MM.1S (cell line): ENCODE results near the gene C16orf89.
"Not testable (repeated sequence)": the region's sequence is repeated elsewhere in the genome, so short reads cannot be mapped to it uniquely, and the experiment has no call there.

Source experiments
- DNase-seq: peaks from one replicate; pipeline ENCODE4 v3.0.0-alpha.2; 2015
- H2AFZ ChIP-seq: fragments of 300-600 bp; sonication (generic); 2 replicates; pipeline ENCODE4 v1.6.0; 2016; ENCODE audit warnings: antibody characterized with exemption, low read length
- H3F3A ChIP-seq: fragments of 300-600 bp; sonication (generic); 2 replicates; pipeline ENCODE4 v1.6.1; 2016; ENCODE audit warnings: mild to moderate bottlenecking, antibody characterized with exemption, low read length, moderate library complexity, mixed read lengths; ENCODE audit not compliant: insufficient read depth
- H3K27ac ChIP-seq: fragments of 300-600 bp; sonication (generic); 2 replicates; pipeline ENCODE4 v1.5.1; 2016; ENCODE audit warnings: mild to moderate bottlenecking, low read length
- H3K27me3 ChIP-seq: fragments of 300-600 bp; sonication (generic); replicated peaks from 2 replicates; pipeline ENCODE4 v1.6.0; 2016; ENCODE audit warnings: low read length; ENCODE audit not compliant: insufficient read depth
- H3K36me3 ChIP-seq: fragments of 300-600 bp; sonication (generic); replicated peaks from 2 replicates; pipeline ENCODE4 v1.6.1; 2016; ENCODE audit warnings: mild to moderate bottlenecking, low read length, mixed read lengths; ENCODE audit not compliant: insufficient read depth
- H3K4me1 ChIP-seq: fragments of 300-600 bp; sonication (generic); 2 replicates; pipeline ENCODE4 v1.6.1; 2016; ENCODE audit warnings: low read length, mixed read lengths
- H3K4me2 ChIP-seq: fragments of 300-600 bp; sonication (generic); 2 replicates; pipeline ENCODE4 v1.6.0; 2016; ENCODE audit warnings: low read depth, low read length
- H3K4me3 ChIP-seq: fragments of 300-600 bp; sonication (generic); 2 replicates; pipeline ENCODE4 v1.5.1; 2016; ENCODE audit warnings: low read length, mixed read lengths
- H3K79me2 ChIP-seq: fragments of 300-600 bp; sonication (generic); 2 replicates; pipeline ENCODE4 v1.6.1; 2016; ENCODE audit warnings: mixed run types, low read length, mixed read lengths
- H3K9ac ChIP-seq: fragments of 300-600 bp; sonication (generic); 2 replicates; pipeline ENCODE4 v1.6.1; 2016; ENCODE audit warnings: low read length, mixed read lengths
- H3K9me2 ChIP-seq: fragments of 300-600 bp; sonication (generic); replicated peaks from 2 replicates; pipeline ENCODE4 v1.6.1; 2016; ENCODE audit warnings: mild to moderate bottlenecking, low read length, mixed read lengths; ENCODE audit not compliant: insufficient read depth
- H3K9me3 ChIP-seq: fragments of 300-600 bp; sonication (generic); replicated peaks from 2 replicates; pipeline ENCODE4 v1.6.1; 2016; ENCODE audit warnings: mild to moderate bottlenecking, low read length, mixed read lengths; ENCODE audit not compliant: insufficient read depth
- H4K20me1 ChIP-seq: fragments of 300-600 bp; sonication (generic); 2 replicates; pipeline ENCODE4 v1.6.1; 2016; ENCODE audit warnings: mild to moderate bottlenecking, low read length, moderate library complexity, mixed read lengths; ENCODE audit not compliant: insufficient read depth
- EZH2 ChIP-seq: fragments of 300-600 bp; sonication (generic); optimal IDR thresholded peaks from 2 replicates; pipeline ENCODE3; 2017; ENCODE audit warnings: low read depth, mild to moderate bottlenecking, antibody characterized with exemption, low read length, mixed read lengths
- EZH2phosphoT487 ChIP-seq: fragments of 300-600 bp; sonication (generic); IDR thresholded peaks from 2 replicates; pipeline ENCODE4 v1.6.1; 2018; ENCODE audit warnings: antibody characterized with exemption, low read length
- TF ChIP-seq, protein P1 (sequence below): fragments of 300-600 bp; sonication (generic); IDR thresholded peaks from 2 replicates; pipeline ENCODE4 v1.5.1; 2016; ENCODE audit warnings: antibody characterized with exemption, low read length, mixed read lengths

C16orf89 gene, protein sequence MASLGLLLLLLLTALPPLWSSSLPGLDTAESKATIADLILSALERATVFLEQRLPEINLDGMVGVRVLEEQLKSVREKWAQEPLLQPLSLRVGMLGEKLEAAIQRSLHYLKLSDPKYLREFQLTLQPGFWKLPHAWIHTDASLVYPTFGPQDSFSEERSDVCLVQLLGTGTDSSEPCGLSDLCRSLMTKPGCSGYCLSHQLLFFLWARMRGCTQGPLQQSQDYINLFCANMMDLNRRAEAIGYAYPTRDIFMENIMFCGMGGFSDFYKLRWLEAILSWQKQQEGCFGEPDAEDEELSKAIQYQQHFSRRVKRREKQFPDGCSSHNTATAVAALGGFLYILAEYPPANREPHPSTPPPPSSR

DNA sequence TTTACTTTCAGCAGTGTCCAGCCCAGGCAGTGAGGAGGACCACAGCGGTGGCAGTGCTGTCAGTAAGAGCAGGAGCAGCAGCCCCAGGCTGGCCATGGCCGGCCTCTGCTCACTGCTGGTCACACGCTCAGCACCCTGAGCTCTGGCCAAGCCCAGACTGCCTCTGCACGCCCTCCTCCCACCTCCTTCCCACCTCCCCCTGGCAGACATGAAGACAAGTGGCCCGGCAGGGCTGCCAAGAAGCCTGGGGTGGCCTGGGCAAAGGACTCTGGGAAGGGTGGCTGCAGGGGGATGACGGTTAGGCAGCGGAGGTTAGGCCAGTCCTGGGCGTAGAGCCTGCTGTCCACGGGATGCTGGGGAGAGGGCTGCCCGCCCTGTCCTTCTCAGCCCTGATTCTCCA, at the start of gene C16orf89:
Gene C16orf89 (minus strand): TSS at position 144 of the 400 bp plus-strand sequence. CDS start 48 bp downstream, at position 96.
- peaks cover 62% of the 10 kb centered on the region for H3K27me3 ChIP-seq

DNA sequence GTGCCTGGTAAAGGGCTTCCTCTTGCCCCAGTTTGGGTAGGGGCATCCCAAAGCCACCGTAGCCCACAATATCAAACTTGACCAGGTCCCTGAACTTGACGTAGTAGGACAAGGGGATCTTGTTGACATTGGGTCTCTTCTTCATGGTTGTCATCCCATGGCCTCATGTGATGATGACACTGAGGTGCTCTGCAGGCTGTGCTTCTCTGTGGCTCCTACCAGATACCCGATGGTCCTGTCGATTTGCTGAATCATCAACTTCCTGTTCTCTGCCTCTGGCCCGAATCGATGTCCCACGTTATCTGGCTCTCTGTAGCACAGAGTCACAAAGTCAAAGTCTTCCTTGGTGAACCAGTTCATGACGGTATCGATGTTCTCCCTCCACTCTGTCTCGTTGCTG, 45.2 kb upstream of the C16orf89 start:
- H3K9me3 ChIP-seq, DNase-seq, H3K9ac ChIP-seq, H3K4me1 ChIP-seq, H3K4me3 ChIP-seq, H3K4me2 ChIP-seq, H4K20me1 ChIP-seq, H2AFZ ChIP-seq, H3K27ac ChIP-seq, H3K36me3 ChIP-seq, H3K9me2 ChIP-seq, H3K79me2 ChIP-seq, H3F3A ChIP-seq, H3K27me3 ChIP-seq: not testable (repeated sequence)

More for the DNA sequence above, at the start of gene C16orf89:
- Histone ChIP-seq H3K4me3 (no peak within 1 kb of the TSS), H3K79me2 (no peaks in the 10 kb centered on the region), H3K4me1 (no peaks in the 10 kb centered on the region), H3K9ac (no peak within 1 kb of the TSS), H3K9me3 (no peaks in the 10 kb centered on the region), H3K36me3 (no peaks in the 10 kb centered on the region), H2AFZ (no peak within 1 kb of the TSS), H4K20me1 (no peaks in the 10 kb centered on the region), H3K4me2 (no peak within 1 kb of the TSS), H3F3A (no peaks in the 10 kb centered on the region), H3K27ac (no peak within 1 kb of the TSS), H3K9me2 (no peaks in the 10 kb centered on the region)
- DNase-seq, result no peak
- TF ChIP-seq, protein P1, sequence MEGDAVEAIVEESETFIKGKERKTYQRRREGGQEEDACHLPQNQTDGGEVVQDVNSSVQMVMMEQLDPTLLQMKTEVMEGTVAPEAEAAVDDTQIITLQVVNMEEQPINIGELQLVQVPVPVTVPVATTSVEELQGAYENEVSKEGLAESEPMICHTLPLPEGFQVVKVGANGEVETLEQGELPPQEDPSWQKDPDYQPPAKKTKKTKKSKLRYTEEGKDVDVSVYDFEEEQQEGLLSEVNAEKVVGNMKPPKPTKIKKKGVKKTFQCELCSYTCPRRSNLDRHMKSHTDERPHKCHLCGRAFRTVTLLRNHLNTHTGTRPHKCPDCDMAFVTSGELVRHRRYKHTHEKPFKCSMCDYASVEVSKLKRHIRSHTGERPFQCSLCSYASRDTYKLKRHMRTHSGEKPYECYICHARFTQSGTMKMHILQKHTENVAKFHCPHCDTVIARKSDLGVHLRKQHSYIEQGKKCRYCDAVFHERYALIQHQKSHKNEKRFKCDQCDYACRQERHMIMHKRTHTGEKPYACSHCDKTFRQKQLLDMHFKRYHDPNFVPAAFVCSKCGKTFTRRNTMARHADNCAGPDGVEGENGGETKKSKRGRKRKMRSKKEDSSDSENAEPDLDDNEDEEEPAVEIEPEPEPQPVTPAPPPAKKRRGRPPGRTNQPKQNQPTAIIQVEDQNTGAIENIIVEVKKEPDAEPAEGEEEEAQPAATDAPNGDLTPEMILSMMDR, result no peak
- TF ChIP-seq EZH2phosphoT487, result no peak
- no peak for TF ChIP-seq EZH2

DNA sequence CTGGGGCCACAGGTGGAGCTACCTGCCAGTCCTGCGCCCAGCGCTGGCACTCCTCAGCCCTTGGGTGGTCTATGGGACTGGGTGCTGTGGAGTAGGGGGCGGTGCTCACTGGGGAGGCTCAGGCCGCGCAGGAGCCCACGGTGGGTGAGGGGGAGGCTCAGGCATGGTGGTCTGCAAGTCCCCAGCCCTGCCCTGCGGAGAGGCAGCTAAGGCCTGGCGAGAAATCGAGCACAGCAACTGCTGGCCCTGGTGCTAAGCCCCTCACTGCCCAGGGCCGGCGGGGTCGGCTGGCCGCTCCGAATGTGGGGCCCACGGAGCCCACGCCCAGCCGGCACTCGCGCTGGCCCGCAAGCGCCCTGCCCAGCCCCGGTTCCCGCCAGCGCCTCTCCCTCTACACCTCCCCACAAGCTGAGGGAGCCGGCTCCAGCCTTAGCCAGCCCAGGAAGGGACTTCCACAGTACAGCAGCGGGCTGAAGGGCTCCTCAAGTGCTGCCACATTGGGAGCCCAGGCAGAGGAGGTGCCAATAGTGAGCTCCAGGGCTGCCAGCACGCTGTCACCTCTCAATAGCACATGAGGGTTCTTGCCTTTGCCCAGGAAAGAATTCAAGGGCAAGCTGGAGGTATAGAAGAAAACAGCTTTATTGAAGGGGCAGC, 42.9 kb upstream of the C16orf89 start:
- no peaks in the 10 kb centered on the region for H3K79me2 ChIP-seq
- no peak overlapping the region for H3K4me2 ChIP-seq
- no peak overlapping the region for H3K4me3 ChIP-seq
- no peaks in the 10 kb centered on the region for H3K9me2 ChIP-seq
- no peaks in the 10 kb centered on the region for H4K20me1 ChIP-seq
- no peaks in the 10 kb centered on the region for H3K9me3 ChIP-seq
- no peak overlapping the region for H3K27ac ChIP-seq
- no peaks in the 10 kb centered on the region for H3F3A ChIP-seq
- H3K9ac ChIP-seq, result no peak overlapping the region
- no peak for DNase-seq
- no peaks in the 10 kb centered on the region for H3K27me3 ChIP-seq
- no peaks in the 10 kb centered on the region for H3K36me3 ChIP-seq
- H3K4me1 ChIP-seq, result no peaks in the 10 kb centered on the region
- H2AFZ ChIP-seq, result no peak overlapping the region
- TF ChIP-seq EZH2phosphoT487 (no peak), EZH2 (no peak)
- TF ChIP-seq, protein P1, result no peak

DNA sequence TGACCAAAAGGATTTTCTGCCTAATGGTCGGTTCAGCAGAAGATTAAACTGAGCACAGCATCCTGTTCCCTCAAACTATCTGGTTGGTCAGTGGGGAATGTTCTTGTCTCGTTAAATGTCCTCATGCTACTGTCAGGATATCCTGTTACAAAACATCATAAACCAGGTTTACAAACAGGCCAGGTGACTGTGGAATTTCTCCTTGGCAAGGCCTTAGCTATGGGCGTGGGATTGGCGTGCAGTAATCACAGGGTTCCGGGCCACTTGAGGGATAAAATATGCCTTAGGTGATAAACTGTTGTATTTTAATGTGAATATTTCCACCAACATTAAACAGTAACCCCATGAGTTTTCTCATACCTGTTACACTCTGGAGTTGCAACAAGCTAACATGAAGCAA, 39.3 kb upstream of the C16orf89 start:
- H3K9me2 ChIP-seq, H3K4me1 ChIP-seq, H3F3A ChIP-seq, H3K9me3 ChIP-seq, H3K4me2 ChIP-seq, H3K4me3 ChIP-seq, H3K79me2 ChIP-seq, H3K27me3 ChIP-seq, H4K20me1 ChIP-seq, H3K36me3 ChIP-seq, H3K27ac ChIP-seq, H3K9ac ChIP-seq, H2AFZ ChIP-seq, DNase-seq: not testable (repeated sequence)

DNA sequence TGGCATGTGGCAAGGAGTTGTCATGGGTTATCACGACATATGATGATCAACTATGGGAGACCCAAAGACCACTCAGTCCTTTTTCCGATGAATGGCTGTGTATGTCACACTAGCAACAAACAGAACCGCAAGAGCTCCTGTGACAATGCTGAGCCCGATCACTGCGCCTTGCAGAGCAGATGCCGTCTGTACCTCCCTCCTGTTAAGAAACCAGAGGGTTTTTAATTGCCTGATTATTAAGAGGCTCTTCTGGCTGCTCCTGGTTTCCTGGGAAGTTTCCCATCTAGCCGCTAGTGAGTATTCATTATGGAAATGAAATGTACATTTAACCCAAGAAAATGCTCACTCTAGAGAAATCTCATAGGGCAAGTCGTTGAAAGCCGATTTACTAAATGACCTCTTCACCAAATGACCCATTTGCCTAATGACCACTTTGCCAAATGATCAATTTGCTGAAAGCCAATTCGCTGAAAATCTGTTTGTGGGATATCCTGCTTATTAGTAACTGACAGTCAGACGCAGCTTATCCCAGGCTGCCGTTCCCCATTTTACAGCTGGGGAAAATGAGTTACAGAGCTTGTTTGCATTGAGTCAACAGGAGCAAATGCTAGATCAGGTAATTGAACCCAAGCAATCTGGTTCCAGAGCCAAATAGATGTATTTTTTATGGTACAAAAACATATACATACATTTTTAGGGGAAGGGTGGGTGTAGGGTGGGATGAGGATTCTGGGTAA, 37.7 kb upstream of the C16orf89 start:
- not testable (repeated sequence) for H3K9me2 ChIP-seq, H4K20me1 ChIP-seq, DNase-seq, H3K27ac ChIP-seq, H3F3A ChIP-seq, H3K4me1 ChIP-seq, H3K4me3 ChIP-seq, H2AFZ ChIP-seq, H3K27me3 ChIP-seq, H3K36me3 ChIP-seq, H3K9ac ChIP-seq, H3K9me3 ChIP-seq, H3K79me2 ChIP-seq, H3K4me2 ChIP-seq

DNA sequence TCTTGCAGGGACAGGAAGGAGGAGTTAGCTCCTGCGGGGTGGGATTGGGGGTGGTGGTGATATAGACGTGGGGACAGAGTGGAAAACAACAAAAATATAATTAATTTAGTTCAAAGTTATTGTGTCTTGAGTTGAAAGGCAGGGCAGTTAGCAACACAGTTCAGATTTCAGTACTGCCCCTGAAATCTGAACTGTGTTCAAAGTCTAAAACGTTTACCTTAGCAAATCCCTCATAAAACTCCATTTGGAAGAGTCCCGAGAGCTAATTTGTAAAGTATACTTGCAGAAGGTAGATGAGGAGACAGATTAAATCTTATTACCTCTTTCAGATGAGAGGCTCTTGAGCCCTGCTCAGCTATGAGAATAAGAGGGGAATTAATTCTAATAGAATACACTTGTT, 33.4 kb upstream of the C16orf89 start:
- DNase-seq, H2AFZ ChIP-seq, H3K9me2 ChIP-seq, H3K9ac ChIP-seq, H3K36me3 ChIP-seq, H3K79me2 ChIP-seq, H3K9me3 ChIP-seq, H3K4me2 ChIP-seq, H3K27me3 ChIP-seq, H3K4me3 ChIP-seq, H4K20me1 ChIP-seq, H3K27ac ChIP-seq: not testable (repeated sequence)
- Histone ChIP-seq H3K4me1 (peaks cover 12% of the 10 kb centered on the region; the same call in 1 of the 2 replicates), H3F3A (peaks cover 18% of the 10 kb centered on the region)
